WI38 (cell line): ENCODE data around the gene PEA15.

Source experiments
- H3K4me3 ChIP-seq: 2 replicates; pipeline ENCODE4 v1.5.1; 2011; ENCODE audit warnings: low read depth, mild to moderate bottlenecking, control low read depth, low read length
- CTCF ChIP-seq: IDR thresholded peaks from 2 replicates; pipeline ENCODE4 v1.5.1; 2012; ENCODE audit warnings: low read depth, mild to moderate bottlenecking, control low read depth, low read length

Gene PEA15

GRCh38 chr1:160179336-160179735 is 25.8 kb upstream of the PEA15 start:
- no peak overlapping the region for H3K4me3 ChIP-seq
- TF ChIP-seq CTCF = no peak

DNA sequence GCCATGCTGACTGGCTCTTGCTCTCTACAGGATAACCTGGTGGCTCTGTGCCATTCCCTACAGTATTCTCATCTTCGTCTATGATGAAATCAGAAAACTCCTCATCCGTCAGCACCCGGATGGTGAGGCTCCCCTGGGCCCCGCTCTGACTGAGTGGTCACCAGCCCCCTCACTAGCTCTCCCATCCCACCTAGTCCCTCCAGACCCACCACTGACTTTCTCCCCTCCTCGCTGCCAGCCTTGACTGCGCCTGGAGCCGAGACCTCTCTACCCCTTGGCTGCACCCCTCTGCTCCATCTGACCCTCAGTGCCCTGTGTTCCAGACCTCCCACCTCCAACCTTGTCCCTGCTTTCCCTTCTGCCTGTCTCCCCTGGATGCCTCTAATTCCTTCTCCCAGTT is 18.9 kb upstream of the PEA15 start:
- no peak overlapping the region for H3K4me3 ChIP-seq
- TF ChIP-seq CTCF = no peak

DNA sequence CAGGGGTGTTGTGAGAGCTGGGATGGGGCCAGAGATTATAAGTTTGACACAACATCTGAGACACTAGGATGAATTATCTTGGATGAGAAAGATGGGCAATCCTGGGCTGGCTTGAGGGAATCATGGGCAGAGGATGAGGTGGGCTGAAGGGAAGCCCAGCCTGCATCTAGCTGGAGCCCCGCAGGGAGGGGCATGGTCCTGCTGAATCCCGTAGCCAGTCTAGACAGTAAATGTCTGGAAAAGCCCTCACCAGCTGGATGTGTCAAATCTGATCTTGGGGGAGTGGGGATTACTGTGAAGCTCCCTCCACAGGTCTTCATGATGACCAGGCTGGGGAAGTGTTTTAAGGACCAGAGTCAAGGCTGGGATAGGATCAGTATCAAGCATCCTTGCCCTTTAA is 18.5 kb upstream of the PEA15 start:
- H3K4me3 ChIP-seq = no peak overlapping the region
- no peak for TF ChIP-seq CTCF

- H3K4me3 ChIP-seq = no peak overlapping the region
- no peak for TF ChIP-seq CTCF
Observed at GRCh38 chr1:160187407-160187806, 17.8 kb upstream of the PEA15 start.

DNA sequence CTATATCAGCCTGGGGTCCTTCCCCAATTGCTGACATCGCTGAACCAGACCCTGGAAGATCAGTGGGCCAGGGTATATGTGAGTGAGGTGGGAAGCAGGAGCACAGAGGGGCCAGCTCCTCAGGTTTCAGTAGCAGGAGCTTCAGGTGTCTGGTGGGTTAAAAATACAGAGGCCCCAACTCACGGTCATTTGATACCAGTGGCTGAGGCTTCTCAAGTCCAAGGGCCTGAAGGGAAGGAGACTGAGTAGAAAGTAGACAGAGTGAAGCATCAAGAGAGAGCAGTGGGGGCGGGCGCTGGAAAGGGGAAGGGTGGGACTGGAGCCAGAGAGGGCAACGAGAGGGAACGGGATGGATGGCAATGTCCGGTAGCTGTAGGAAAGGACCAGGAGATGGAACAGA is 16.8 kb upstream of the PEA15 start:
- TF ChIP-seq CTCF = no peak
- no peak overlapping the region for H3K4me3 ChIP-seq

DNA sequence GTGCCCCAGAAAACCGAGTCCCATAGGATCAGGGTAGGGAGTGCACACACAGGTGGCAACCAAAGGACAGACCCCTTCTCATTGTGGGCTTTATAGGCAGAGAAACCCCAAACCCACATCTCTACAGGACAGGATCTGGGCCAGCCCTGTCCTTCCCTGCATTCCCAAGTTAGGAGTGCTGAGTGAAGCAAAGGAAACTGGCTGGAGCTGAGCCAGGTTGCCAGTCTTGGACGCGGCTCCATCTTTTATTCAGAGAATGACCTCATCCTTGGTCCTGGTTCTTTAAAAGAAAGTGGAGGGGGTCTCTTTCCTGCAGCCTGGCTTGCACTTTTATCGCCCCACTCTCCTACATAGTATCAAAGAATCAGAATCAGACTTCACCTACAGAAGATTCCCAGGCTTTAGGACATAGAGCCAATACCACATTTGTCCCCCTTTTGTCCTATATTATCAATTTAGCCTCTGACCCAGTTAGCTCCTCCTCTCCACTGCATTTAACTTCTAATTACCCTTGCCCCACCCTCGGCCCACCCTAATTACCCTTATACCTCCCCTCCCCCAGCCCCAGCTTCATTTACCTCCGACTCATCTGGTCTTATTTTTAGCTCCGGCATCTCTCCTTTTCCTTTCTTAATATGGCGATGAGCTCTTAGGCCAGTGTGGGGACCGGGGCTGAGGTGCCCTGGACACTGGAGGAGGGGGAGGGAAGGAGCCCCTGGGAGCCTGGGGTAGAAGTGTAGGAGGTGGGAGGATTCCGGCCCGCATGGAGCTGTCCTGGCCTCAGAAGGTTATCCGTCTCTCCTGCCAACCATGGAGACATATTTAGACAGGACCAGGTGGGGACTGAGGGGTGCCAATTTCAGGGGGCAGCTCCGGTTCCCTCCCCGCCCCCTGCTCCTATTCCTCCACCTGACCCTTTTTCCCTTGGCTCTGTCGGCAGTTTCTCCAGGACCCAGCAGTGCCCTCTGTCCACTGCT is 15.2 kb upstream of the PEA15 start, which contains the start of gene CASQ1:
Gene CASQ1 (plus strand): TSS at position 927 of the 977 bp plus-strand sequence. CDS start 177 bp downstream, outside the sequence.
- no peak for TF ChIP-seq CTCF
- H3K4me3 ChIP-seq = no peak within 1 kb of the TSS

GRCh38 chr1:160191756-160192155 is 13.4 kb upstream of the PEA15 start:
- no peak for TF ChIP-seq CTCF
- no peak overlapping the region for H3K4me3 ChIP-seq
